GM18861 (cell line): Measurements from ENCODE around the gene TAF11L3.
"Not testable (repeated sequence)": the region's sequence is repeated elsewhere in the genome, so short reads cannot be mapped to it uniquely, and the experiment has no call there.

Experiments used
- ATAC-seq: cut with Tn5 transposase; IDR thresholded peaks from one replicate; pipeline ENCODE4 v1.9.1; 2021; ENCODE audit not compliant: unreplicated experiment

Gene TAF11L3

GRCh38 chr5:17518067-17518466, at the start of gene TAF11L3:
TSS of gene TAF11L3 (plus strand) at chr5:17518367.
- not testable (repeated sequence) for ATAC-seq

DNA sequence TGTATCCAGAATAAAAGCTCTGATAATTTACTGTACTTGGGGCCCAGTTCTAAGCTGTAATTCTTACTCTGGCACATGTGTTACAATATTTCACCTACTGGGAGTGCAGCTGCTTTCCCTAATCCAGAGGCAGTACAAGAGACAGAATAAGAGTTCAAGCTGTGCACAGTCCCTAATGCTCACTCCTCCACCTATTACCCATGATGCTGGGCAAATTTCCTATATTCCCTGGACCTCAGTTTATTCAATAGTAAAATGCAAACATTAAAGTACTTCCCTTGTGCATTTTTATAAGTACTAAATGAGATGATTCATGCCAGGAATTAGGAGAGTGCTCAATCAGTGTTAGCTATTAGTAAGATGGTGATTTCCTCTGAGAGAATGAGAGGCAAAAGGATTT, 48.1 kb upstream of the TAF11L3 start:
- ATAC-seq, result no peak

DNA sequence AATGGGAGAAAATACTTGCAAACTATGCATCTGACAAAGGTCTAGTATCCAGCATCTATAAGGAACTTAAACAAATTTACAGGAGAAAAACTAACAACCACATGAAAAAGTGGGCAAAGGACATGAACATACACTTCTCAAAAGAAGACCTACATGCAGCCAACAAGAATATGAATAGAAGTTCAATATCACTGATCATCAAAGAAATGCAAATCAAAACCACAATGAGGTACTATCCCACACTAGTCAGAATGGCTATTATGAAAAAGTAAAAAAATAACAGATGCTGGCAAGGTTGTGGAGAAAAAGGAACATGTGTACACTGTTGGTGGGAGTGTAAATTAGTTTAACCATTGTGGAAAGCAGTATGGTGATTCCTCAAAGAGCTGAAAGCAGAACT, 43.1 kb upstream of the TAF11L3 start:
- ATAC-seq, result not testable (repeated sequence)

- no peak for ATAC-seq
Observed at GRCh38 chr5:17477043-17477442, 41.1 kb upstream of the TAF11L3 start.

DNA sequence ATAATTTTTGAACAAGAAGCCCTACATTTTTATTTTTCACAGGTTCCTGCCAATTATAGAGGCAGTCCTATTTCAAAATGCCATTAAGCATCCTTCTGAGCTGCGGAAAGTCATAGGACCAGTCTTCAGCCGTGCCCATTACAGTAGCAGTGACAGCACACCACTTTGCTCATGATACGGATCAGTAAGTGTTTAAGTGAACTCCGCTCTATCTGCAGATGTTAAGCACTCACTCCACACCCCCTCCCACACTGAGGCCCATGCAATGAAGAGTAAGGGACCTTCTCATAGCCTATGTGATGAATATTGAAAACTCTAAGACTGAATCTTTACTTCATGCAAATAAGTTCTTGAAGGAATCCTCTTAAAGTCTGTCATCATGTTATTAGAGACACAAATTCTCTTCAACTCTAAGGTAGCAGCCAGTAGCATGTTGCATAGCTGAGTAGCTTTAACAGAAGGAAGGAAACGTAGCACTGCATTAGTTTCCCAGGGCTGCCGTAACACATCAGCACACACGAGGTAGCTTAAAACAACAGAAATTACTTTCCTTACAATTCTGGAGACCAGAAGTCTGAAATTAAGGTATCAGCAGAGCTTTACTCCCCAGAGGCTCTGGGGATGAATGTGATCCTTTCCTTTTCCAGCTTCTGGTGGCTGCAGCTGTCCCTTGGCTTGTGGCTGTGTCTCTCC, 40.4 kb upstream of the TAF11L3 start:
- ATAC-seq, result no peak

- ATAC-seq, result no peak
Observed at GRCh38 chr5:17481378-17481777, 36.8 kb upstream of the TAF11L3 start.

GRCh38 chr5:17482790-17483189, 35.4 kb upstream of the TAF11L3 start:
- no peak for ATAC-seq

- not testable (repeated sequence) for ATAC-seq
Observed at GRCh38 chr5:17486464-17487173, 31.5 kb upstream of the TAF11L3 start.

- ATAC-seq, result no peak
Observed at GRCh38 chr5:17487174-17487512, 31.0 kb upstream of the TAF11L3 start.

GRCh38 chr5:17491257-17491656, 26.9 kb upstream of the TAF11L3 start:
- not testable (repeated sequence) for ATAC-seq

- ATAC-seq, result no peak
Observed at GRCh38 chr5:17492770-17493169, 25.4 kb upstream of the TAF11L3 start.

- ATAC-seq, result no peak
Observed at GRCh38 chr5:17497446-17497845, 20.7 kb upstream of the TAF11L3 start.

DNA sequence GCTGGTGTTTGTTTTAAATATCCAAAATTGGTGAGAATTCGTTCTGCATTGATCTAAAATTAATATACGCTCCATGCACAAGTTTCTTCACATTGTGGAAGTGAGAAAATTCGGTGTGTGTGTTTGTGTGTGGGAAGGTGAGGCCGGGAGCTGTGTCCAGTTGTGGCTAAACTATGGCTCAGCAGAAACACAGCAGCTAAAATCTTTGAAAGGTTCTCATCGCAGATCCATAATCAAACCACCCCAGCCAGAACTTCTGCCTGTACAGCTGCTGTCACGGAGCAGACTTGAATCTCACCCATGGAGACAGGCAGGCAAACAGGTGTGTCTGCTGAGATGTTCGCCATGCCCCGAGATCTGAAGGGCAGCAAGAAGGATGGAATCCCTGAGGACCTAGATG, 20.2 kb upstream of the TAF11L3 start, which contains the start of gene TAF11L2:
Gene TAF11L2, plus strand, starts transcription at position 301 of the 400 bp plus-strand sequence.
- not testable (repeated sequence) for ATAC-seq

DNA sequence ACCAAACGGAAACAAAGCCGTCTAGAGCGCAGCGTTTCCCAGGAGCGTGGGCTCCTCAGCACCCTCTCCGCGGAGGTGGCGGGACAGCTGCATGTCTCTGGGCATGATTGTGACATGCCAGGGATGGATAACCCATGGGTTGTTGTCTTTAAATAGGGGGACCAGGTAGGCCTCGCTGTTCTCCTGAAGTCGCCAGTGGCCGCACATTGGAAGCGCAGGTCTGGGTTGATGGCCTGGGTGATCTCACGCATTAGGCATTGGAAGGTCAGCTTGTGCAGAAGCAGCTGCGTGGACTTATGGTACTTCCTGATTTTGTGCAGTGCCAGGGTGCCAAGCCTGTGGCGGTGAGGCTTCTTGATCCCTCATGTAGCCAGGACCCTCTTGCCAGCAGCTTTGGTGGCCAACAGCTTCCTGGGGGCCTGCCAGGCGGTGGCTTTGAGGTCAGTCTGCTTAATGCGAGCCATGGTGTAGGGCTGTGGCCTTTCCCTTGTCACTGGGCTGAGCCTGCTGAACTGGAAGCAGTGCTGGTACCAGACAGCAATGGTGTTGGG, 6.3 kb upstream of the TAF11L3 start:
- no peak for ATAC-seq

DNA sequence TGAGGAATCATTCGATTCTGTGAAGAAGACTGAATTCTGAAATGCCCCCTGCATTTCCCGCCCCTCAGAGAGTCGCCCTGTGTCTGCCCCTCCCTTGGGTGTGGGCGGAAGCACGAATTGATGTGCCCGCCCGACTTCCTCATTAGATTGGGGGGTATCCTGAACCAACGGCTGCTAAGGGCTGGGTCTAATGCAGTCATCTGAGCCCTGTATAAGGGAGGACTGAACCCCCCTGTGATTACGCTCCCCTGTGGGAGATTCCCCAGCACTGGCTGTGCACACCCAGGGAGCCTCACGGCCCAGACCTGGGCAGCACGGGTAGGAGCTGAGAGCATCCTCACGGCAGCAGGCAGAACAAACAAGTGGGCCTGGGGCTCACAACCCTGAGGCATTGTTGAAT, 641 bp upstream of the TAF11L3 start:
- ATAC-seq, result not testable (repeated sequence)

DNA sequence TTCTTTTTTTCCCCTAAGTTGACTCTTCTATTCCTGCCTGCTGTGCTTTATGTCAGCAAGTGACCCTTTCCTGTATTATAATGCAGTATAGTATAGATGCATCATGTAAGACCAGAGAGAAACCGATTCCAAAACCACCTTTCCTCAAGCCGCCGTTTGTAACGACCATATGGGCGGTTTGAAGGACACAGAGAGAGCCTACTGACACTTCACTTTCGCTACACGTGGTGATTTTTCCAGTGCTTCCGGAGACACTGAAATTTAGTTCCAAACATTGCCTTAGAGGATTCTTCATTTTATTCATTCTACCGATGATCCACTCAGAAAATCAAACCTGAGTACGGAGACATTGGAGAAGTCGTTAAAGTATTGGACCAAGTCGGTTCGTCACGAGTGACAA, 1.3 kb downstream of the TAF11L3 start:
- not testable (repeated sequence) for ATAC-seq

DNA sequence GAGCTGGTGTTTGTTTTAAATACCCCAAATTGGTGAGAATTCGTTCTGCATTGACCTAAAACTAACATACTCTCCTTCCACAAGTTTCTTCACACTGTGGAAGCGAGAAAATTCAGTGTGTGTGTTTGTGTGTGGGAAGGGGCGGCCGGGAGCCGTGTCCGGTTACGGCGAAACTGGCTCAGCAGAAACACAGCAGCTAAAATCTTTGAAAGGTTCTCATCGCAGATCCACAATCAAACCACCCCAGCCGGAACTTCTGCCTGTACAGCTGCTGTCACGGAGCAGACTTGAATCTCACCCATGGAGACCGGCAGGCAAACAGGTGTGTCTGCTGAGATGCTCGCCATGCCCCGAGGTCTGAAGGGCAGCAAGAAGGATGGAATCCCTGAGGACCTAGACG, 3.3 kb downstream of the TAF11L3 start, which contains the start of gene TAF11L4:
Gene TAF11L4, plus strand, starts transcription at position 301 of the 400 bp plus-strand sequence.
- not testable (repeated sequence) for ATAC-seq

GRCh38 chr5:17524935-17525334, 6.8 kb downstream of the TAF11L3 start, which contains the start of gene TAF11L5:
TSS of gene TAF11L5 (plus strand) at chr5:17525235.
- ATAC-seq, result not testable (repeated sequence)

DNA sequence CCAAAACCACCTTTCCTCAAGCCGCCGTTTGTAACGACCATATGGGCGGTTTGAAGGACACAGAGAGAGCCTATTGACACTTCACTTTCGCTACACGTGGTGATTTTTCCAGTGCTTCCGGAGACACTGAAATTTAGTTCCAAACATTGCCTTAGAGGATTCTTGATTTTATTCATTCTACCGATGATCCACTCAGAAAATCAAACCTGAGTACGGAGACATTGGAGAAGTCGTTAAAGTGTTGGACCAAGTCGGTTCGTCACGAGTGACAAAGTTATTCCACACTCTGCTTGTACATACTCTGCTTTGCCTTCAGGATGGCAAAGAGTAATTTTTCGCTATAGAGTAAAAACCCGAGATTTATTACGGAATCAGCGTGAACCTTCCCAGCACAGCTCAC, 8.3 kb downstream of the TAF11L3 start:
- not testable (repeated sequence) for ATAC-seq

DNA sequence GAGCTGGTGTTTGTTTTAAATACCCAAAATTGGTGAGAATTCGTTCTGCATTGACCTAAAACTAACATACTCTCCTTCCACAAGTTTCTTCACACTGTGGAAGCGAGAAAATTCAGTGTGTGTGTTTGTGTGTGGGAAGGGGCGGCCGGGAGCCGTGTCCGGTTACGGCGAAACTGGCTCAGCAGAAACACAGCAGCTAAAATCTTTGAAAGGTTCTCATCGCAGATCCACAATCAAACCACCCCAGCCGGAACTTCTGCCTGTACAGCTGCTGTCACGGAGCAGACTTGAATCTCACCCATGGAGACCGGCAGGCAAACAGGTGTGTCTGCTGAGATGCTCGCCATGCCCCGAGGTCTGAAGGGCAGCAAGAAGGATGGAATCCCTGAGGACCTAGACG, 10.2 kb downstream of the TAF11L3 start, which contains the start of gene TAF11L6:
Gene TAF11L6, plus strand, starts transcription at position 301 of the 400 bp plus-strand sequence.
- not testable (repeated sequence) for ATAC-seq
